A549 treated with dexamethasone at 1 μM for 4 hours (cell line): ENCODE measurements around the gene MAP7D3. TPM values are rescaled to one million over a fixed set of nuclear protein-coding genes. Genes with fewer than 3 reads are reported as not detected.

Source experiments
- total RNA-seq: library from RNA; stranded (reverse); fragments of 200-300 nt; extraction: Qiagen RNA extraction; gene quantifications from 5 replicates; pipeline ENCODE4 v1.2.3, GENCODE V29; 2022

Gene MAP7D3, protein sequence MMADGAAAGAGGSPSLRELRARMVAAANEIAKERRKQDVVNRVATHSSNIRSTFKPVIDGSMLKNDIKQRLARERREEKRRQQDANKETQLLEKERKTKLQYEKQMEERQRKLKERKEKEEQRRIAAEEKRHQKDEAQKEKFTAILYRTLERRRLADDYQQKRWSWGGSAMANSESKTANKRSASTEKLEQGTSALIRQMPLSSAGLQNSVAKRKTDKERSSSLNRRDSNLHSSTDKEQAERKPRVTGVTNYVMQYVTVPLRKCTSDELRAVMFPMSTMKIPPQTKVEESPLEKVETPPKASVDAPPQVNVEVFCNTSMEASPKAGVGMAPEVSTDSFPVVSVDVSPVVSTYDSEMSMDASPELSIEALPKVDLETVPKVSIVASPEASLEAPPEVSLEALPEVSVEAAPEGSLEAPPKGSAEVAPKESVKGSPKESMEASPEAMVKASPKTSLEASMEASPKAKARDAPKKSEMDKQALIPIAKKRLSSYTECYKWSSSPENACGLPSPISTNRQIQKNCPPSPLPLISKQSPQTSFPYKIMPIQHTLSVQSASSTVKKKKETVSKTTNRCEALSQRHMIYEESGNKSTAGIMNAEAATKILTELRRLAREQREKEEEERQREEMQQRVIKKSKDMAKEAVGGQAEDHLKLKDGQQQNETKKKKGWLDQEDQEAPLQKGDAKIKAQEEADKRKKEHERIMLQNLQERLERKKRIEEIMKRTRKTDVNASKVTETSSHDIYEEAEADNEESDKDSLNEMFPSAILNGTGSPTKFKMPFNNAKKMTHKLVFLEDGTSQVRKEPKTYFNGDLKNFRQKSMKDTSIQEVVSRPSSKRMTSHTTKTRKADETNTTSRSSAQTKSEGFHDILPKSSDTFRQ
- total RNA-seq, result 12.2 to 16.6 TPM (median 15.4 TPM) in 5 replicates

GRCh38 chrX:136251041-136251991, at the start of gene MAP7D3:
Gene MAP7D3, minus strand, starts transcription at chrX:136251400. Its CDS starts 42 bp downstream, at chrX:136251358.

GRCh38 chrX:136300721-136301120, 49.5 kb upstream of the MAP7D3 start, which contains the start of gene ADGRG4:
Gene ADGRG4, plus strand, starts transcription at chrX:136300963. Its CDS starts 7,815 bp downstream, at chrX:136308778.

Other genes with a start within 250 kb of the MAP7D3 start
- gene FHL1, start 103.9 kb downstream of the MAP7D3 start, total RNA-seq, result 22.5 to 27.0 TPM (median 23.2 TPM) in 5 replicates
- not detected in 5 replicates for gene ADGRG4, start 49.6 kb upstream of the MAP7D3 start, total RNA-seq
- gene BRS3, start 236.5 kb upstream of the MAP7D3 start, total RNA-seq, result not detected in 5 replicates
- gene HTATSF1, start 246.2 kb upstream of the MAP7D3 start, total RNA-seq, result 52.7 to 68.0 TPM (median 63.5 TPM) in 5 replicates